ENCODE data around the gene MAP1B. TPM values are rescaled to one million over a fixed set of nuclear protein-coding genes. Genes with fewer than 3 reads are reported as not detected.
A peak's percentile ranks its signal among the peaks of the same experiment; 100 is the strongest.

The MAP1B gene
- polyA plus RNA-seq, 1 donor (not counting 4 experiments of a cell fraction or from before 2014, with no cell fraction given): 3.3 TPM

GRCh38 chr5:72234265-72234700, 127.0 kb downstream of the MAP1B start:
- FAIRE-seq: no peak
- peak overlapping the region; percentile 85 for H3K27ac ChIP-seq (ENCODE audit: control insufficient read depth, insufficient read depth, low read length)

GRCh38 chr5:72234868-72235267, 127.6 kb downstream of the MAP1B start:
- Histone ChIP-seq H3K4me2 (ENCODE audit: control insufficient read depth, extremely low read depth, insufficient read depth, low read depth, low read length) (peak overlapping the region; percentile 66), H3K4me1 (ENCODE audit: control insufficient read depth, extremely low read depth, insufficient read depth, low read length) (peaks cover 38% of the 10 kb centered on the region)

More at GRCh38 chr5:72234265-72234700, 127.0 kb downstream of the MAP1B start:
- H3K9me1 ChIP-seq (ENCODE audit: control insufficient read depth, extremely low read depth, insufficient read depth, low read length): peaks cover 4% of the 10 kb centered on the region
- no peak for TF ChIP-seq EZH2 (IDR thresholded peaks at IDR 0.05; ENCODE audit: low read length)
- no peak for TF ChIP-seq CTCF (optimal IDR thresholded peaks at IDR 0.05 in 1 of 3, IDR thresholded peaks at IDR 0.05 in 1 of 3, conservative IDR thresholded peaks at IDR 0.05 in 1 of 3; ENCODE audit: extremely low read depth in 1 of 3, insufficient read depth in 2 of 3, low read length in 3 of 3)
- no peak overlapping the region for H2AFZ ChIP-seq (ENCODE audit: control insufficient read depth, low read length)
- no peaks in the 10 kb centered on the region for H3K9me3 ChIP-seq (ENCODE audit: control insufficient read depth, low read depth, low read length)
- DNase-seq (ENCODE audit: low read depth, low spot score): no peak
- peak overlapping the region in 1 of 3 experiments; percentile 7 for H3K4me3 ChIP-seq (ENCODE audit: control insufficient read depth in 2 of 3, extremely low read depth in 1 of 3, insufficient read depth in 2 of 3, low read depth in 1 of 3, low read length in 3 of 3)
- no peaks in the 10 kb centered on the region for H4K20me1 ChIP-seq (ENCODE audit: control insufficient read depth, extremely low read depth, insufficient read depth, low read length)
- no peaks in the 10 kb centered on the region for H3K27me3 ChIP-seq (ENCODE audit: control insufficient read depth, extremely low read depth, insufficient read depth, low read length)
- no peaks in the 10 kb centered on the region for H3K79me2 ChIP-seq (ENCODE audit: control insufficient read depth, insufficient read depth, low read length)
- H3K9ac ChIP-seq (ENCODE audit: control insufficient read depth, extremely low read depth, insufficient read depth, low read length): peak overlapping the region; percentile 42
- H3K4me1 ChIP-seq (ENCODE audit: control insufficient read depth, extremely low read depth, insufficient read depth, low read length): peaks cover 38% of the 10 kb centered on the region
- peak overlapping the region; percentile 66 for H3K4me2 ChIP-seq (ENCODE audit: control insufficient read depth, extremely low read depth, insufficient read depth, low read depth, low read length)
- dilution Hi-C loops (cut with MboI; ENCODE audit: extremely low pct_ligation_motif_present, low sequenced_read_pairs): no loop called here
- H3K36me3 ChIP-seq (ENCODE audit: control insufficient read depth in 2 of 2, extremely low read depth in 1 of 2, insufficient read depth in 2 of 2, low read length in 2 of 2): peaks cover 1 to 9% of the 10 kb centered on the region in 2 experiments

More at GRCh38 chr5:72234868-72235267, 127.6 kb downstream of the MAP1B start:
- no peaks in the 10 kb centered on the region for H4K20me1 ChIP-seq (ENCODE audit: control insufficient read depth, extremely low read depth, insufficient read depth, low read length)
- peak overlapping the region in 1 of 3 experiments; percentile 7 for H3K4me3 ChIP-seq (ENCODE audit: control insufficient read depth in 2 of 3, extremely low read depth in 1 of 3, insufficient read depth in 2 of 3, low read depth in 1 of 3, low read length in 3 of 3)
- no peak for TF ChIP-seq CTCF (optimal IDR thresholded peaks at IDR 0.05 in 1 of 3, IDR thresholded peaks at IDR 0.05 in 1 of 3, conservative IDR thresholded peaks at IDR 0.05 in 1 of 3; ENCODE audit: extremely low read depth in 1 of 3, insufficient read depth in 2 of 3, low read length in 3 of 3)
- TF ChIP-seq EZH2 (IDR thresholded peaks at IDR 0.05; ENCODE audit: low read length): no peak
- peaks cover 1 to 9% of the 10 kb centered on the region in 2 experiments for H3K36me3 ChIP-seq (ENCODE audit: control insufficient read depth in 2 of 2, extremely low read depth in 1 of 2, insufficient read depth in 2 of 2, low read length in 2 of 2)
- no peaks in the 10 kb centered on the region for H3K79me2 ChIP-seq (ENCODE audit: control insufficient read depth, insufficient read depth, low read length)
- H2AFZ ChIP-seq (ENCODE audit: control insufficient read depth, low read length): no peak overlapping the region
- H3K9ac ChIP-seq (ENCODE audit: control insufficient read depth, extremely low read depth, insufficient read depth, low read length): peak overlapping the region; percentile 42
- no peaks in the 10 kb centered on the region for H3K9me3 ChIP-seq (ENCODE audit: control insufficient read depth, low read depth, low read length)
- no peaks in the 10 kb centered on the region for H3K27me3 ChIP-seq (ENCODE audit: control insufficient read depth, extremely low read depth, insufficient read depth, low read length)
- peaks cover 4% of the 10 kb centered on the region for H3K9me1 ChIP-seq (ENCODE audit: control insufficient read depth, extremely low read depth, insufficient read depth, low read length)
- DNase-seq (ENCODE audit: low read depth, low spot score): no peak
- peak overlapping the region; percentile 85 for H3K27ac ChIP-seq (ENCODE audit: control insufficient read depth, insufficient read depth, low read length)
- peak; percentile 5 for FAIRE-seq
- dilution Hi-C loops (cut with MboI; ENCODE audit: extremely low pct_ligation_motif_present, low sequenced_read_pairs): no loop called here
